GM10847 (cell line): ENCODE results near the gene BRD2.

Experiments used
- POLR2A ChIP-seq: IDR thresholded peaks from 2 replicates; pipeline ENCODE4 v1.6.1; 2011; ENCODE audit not compliant: insufficient read length; ENCODE audit errors: extremely low read depth

The BRD2 gene

DNA sequence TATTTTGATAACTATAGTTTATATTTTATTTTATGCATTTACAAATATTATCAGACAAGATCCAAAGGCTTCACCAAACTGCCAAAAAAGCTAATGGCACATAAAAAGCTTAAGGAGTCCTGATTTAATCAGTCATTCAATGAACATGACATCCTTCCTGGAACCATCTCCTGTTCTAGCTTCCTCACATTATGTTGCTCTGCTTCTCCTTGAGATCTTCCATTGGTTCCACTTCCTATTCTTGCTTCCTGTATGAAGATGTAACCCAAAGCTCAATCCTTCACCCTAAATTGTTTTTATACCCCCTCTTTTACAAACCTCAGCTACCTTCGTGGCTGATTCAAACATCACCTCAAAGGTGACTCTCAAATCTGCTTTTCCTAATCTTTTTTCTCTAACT lies 4.5 kb upstream of the BRD2 start:
- no peak for TF ChIP-seq POLR2A

- no peak for TF ChIP-seq POLR2A
Observed at GRCh38 chr6:32964776-32965175, 3.6 kb upstream of the BRD2 start.

DNA sequence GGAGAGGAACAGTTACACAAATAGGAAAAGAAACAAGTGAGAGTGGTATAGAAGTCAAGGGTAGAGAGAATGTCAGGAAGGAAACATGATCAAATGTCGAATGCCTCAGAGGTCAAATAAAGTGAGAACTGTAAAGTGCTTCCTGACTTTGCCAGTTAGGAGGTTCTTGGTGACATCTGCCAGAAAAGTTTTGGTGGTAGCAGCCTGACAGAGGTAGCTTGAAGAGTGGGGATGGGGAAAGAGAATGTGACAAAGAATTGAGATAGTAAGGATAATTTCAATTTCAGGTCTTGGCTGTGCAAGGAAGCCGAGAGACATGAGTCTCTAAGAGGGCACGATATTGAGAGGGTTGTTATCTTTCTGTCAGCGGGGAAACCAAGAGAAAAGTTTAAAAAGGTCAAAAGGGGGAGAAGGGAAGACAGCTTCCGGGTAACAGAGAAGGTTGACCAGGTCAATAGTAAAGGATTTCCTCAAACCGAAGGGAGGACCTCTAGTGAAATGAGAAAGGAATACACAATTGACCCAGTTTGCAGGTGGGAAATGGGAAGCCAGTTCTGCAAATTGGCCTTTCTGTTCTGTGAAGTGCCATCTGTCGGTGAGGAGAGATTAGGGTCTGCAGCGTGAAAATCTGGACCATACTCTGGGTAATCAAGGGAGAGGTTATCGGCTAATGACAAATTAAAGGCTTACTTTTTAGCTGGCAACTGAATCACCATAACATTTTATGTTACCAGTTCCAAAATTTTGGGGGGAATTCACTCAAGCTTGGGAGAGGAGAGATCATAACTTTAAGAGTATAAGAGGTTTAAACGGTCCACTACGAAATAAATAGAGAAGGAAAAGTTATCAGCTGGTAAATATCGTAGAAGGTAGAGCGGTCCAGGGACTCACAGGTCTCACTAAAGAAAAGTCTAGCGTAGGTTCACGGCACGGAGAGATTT lies 973 bp upstream of the BRD2 start:
- no peak for TF ChIP-seq POLR2A

DNA sequence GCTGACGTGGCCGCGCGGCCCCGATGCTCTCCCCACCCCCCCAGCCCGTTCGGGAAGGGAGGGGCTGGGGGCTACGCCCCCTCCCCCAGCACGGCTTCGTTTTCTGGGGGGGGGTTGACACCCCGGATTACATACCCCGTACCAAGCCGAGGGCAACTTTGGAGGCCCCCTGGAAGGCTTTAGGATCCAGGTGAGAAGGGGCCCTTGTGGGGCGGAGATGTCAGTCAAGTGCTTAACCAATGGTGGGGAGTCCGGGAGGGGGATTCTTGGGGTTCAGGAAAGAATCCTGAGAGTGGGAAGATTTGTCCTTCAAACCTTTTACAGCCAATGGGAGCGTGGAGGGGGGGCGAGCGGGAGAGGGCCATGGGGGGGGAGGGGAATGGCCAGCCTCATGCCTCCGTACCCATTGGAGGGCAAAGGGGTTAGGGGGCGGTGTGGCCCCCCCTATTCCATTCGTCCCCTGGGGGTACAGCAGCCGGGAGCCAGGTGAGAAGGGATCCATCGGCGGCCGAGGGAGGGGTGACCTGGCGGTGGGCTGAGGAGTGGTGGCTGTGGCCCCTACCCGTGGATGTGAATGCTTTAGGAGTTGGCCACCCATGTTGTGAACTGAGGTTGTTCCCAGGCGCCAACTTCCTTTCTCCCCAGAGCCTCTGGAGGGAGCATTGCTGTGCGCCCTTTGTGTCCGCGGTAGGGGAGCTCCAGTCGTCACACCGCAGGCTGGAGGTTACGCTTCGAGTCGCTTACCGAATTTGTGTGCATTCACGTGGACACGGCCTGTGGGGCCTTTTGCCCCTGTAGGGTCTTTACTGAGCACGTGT lies 682 bp downstream of the BRD2 start:
- peak; percentile 57 for TF ChIP-seq POLR2A

DNA sequence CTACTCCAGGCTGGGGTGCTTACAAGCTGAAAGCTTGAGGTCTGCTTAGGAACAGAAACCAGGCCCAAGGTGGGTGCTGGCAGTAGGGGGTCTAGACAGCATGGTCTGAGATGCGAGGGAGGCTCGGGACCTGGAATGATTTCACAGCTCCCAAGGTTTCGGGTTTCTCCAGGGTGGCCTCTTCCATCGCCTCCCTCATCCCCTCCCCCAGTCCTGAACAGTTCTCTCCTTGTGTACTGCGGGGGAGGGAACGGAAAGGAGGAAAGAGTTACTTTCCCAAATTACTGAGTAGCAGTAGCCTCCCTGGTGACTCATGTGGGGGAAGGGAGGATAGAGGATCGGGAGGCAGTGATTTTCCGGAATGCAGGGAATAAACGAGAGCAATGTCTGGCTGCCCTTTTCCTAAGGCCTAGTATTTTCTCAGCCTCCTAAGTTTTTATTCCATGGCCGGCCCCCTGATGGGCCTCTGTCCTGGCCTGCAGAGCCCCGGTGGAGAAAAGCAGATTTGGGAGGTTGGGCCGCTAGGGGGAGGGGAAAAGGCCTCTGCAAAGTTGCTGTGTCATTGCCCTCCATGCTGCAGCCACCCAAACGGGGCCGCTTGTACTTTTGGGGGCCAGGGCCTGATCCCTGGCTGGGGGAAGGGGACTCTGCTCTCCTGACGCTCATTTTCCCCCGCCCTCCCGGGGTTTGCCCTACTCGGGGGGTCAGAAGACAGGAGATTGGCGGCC lies 1.5 kb downstream of the BRD2 start:
- peak; percentile 39 for TF ChIP-seq POLR2A

DNA sequence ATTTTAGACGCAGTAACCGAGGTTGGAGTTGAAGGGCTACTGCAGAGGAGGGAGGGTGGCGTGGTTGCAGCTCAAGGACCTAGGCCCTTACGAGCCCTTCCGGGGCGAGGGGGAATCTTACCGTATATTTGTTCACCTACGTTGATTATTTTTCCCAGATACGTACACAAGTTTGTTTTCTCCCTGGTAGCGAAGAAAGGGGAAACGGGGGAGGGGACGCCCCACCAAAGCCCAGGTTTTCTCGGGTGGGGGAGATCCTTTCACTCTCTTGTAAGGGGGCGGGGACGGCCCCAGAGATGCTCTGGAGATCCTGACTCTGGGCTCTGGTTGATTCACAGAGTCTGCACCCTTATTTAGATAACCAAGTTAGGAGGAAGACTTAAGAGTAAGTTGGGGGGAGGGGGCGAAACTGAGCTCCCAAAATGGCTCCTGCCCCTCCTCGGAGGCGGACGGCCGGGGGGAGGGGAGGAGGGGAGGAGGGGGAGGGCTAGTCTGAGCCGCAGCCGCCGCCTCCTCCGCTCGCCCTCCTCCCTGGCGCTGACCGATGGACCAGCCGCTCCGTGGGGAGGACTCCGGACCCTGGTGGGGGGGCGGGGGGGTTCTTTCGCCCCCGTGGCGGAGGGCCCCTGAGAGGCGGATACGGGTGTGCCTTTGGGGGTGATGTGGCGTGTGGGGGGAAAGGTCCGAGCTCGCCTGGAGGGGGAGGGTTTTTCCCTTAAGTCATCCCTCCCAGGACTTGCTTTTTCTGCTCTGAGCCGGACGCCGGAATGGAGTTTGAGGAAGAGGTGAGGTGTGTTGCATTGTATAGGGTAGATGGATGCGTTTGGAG lies 2.2 kb downstream of the BRD2 start:
- TF ChIP-seq POLR2A, result peak; percentile 44

GRCh38 chr6:32971242-32971580 lies 2.8 kb downstream of the BRD2 start:
- no peak for TF ChIP-seq POLR2A

DNA sequence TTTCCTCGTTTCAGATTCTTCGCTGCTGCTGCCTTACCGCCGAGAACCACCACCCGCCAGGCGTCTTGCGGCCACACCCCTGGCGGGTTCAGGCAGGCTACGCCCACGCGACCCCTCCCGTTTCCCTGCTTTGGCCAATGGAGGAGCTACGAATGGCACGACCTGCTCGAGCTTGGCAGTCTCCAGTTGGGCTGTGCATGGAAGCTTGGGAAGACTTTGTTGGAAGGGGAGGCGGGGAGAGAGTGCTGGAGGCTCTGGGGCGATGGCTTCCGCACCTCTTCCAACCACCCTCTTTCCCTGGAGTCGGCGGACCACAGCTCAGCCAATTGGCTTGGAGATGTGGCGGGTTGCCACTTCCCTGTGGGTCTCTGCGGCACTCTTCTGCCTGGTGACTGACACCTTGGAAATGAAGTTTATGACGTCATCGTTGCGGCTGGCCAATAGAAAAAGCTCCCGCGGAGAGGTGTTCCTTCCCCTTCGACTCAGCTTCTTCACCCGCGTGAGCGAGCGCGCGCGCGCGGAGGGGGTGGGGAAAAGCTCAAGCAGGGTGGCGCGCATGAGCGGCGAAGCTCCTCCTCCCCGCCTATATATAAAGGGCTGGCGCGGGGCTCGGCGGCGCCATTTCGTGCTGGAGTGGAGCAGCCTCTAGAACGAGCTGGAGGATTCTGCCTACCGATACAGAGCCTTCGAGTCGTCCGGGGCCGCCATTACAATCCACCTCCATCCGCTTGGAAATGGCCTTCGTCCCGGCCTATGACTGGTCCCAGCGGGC lies 3.4 kb downstream of the BRD2 start:
- TF ChIP-seq POLR2A, result peak; percentile 100

GRCh38 chr6:32972353-32973143 lies 4.2 kb downstream of the BRD2 start:
- TF ChIP-seq POLR2A, result no peak

DNA sequence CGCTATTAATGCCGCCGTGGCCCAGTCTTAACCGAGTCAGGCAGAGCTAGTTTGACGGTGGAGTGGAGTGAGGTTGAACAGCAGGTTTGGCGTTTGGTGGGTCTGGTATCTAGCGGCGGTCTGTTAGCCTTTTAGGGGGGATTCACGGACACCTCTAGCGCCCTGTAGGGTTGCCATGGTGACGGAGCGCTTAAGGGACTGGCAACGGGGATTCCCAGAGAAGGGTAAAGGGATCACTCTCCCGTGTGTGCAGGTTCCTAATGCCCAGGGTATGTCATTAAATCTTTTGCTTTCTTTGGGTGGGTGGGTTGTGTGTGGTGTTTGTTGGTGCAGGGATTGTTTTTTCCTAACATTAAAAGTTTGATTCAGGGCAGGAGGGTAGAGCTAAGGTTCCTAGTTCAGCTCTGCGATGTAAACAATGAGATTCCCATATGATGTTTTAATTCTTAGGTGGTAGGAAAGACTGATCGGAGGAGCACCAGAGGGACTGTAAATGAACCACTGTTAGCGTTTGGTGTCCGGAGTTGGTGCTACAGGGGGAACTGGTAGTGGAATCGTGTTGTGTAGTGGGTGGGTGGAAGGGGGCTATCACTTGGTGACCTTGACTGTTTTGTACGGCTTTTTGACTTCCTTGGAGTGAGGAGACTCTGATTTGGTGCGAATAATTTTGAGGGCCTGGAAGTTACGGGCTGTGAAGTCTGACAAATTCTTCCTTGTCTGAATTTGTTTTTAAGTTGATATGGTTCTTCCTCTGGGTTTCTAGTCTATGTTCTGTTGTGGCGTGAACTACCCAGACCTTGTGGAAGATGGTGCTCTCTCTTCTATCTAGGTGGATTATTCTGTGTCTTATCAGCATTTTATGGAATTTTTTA lies 5.0 kb downstream of the BRD2 start:
- no peak for TF ChIP-seq POLR2A

DNA sequence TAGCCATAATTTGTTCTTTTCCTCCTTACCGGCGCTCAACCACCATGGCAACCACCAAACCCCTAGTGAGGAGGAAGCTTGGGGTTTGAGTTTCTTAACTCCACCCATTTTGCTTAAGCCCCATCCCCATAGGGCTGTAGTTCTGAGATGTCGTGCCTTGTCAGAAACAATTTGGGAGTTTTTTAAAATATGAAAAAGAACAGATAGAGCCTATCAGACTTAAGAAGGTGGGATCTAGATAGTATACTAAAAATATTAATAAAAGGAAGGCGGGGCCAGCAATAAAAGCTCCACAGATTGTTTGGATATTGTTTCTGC lies 5.6 kb downstream of the BRD2 start:
- no peak for TF ChIP-seq POLR2A

- no peak for TF ChIP-seq POLR2A
Observed at GRCh38 chr6:32974541-32975308, 6.3 kb downstream of the BRD2 start.
